DND-41 (cell line): ENCODE measurements around the gene SPATA25.

Experiments used
- CTCF ChIP-seq: IDR thresholded peaks from 2 replicates; pipeline ENCODE4 v1.5.1; 2012; ENCODE audit warnings: borderline replicate concordance, low read length, moderate library complexity, mild to moderate bottlenecking; ENCODE audit not compliant: poor library complexity, severe bottlenecking; ENCODE audit errors: extremely low read depth
- EZH2 ChIP-seq: IDR thresholded peaks from 3 replicates; pipeline ENCODE4 v1.6.1; 2012; ENCODE audit warnings: borderline replicate concordance, low read depth, mild to moderate bottlenecking, moderate library complexity, low read length, inconsistent platforms; ENCODE audit not compliant: severe bottlenecking

GRCh38 chr20:45851501-45851900 lies 35.9 kb downstream of the SPATA25 start:
- TF ChIP-seq CTCF (no peak), EZH2 (no peak)
